Testis (tissue), 2 donors: Measurements from ENCODE around the gene UBASH3A.

Experiments used
- CTCF ChIP-seq, 3 experiments: fragments of 450-650 bp in 2 of 3; fragments of 200-600 bp in 1 of 3; sonication (generic) in 1 of 3; IDR thresholded peaks; one replicate each; pipeline ENCODE4 v1.5.1; 2016 to 2019; ENCODE audit warnings: antibody characterized with exemption in 3 of 3, mild to moderate bottlenecking in 2 of 3, moderate library complexity in 1 of 3
- POLR2A ChIP-seq: fragments of 450-650 bp; IDR thresholded peaks from one replicate; pipeline ENCODE4 v1.6.1; 2017; ENCODE audit warnings: antibody characterized with exemption, mild to moderate bottlenecking, moderate library complexity

GRCh38 chr21:42480736-42481135 lies 77.0 kb downstream of the UBASH3A start:
- TF ChIP-seq CTCF (IDR thresholded peaks at IDR 0.05), result no peak
- no peak for TF ChIP-seq POLR2A
